ENCODE results near the gene SLC1A2. TPM values are rescaled to one million over a fixed set of nuclear protein-coding genes. Genes with fewer than 3 reads are reported as not detected.

Gene SLC1A2
- total RNA-seq, 1 donor from 2014 or later: 0.25 TPM

DNA sequence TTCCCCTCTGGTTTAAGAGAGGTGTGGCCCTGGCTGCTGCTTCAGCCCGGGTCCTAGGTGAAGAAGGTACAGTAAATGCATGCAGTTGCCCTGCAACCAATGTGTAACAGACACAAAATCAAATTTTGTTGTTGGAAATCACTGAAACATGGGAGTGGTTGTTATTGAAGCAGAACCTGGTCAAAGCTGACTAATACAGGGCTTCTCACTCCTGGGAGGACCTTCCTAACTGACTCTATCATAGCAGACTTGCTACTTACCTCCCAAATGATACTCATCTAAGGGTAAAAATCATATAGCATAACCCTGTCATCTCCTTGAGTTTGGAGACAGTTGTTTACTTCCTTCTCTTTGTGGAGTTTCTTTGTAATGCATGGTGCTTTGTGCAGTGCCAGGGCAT is 52.6 kb downstream of the SLC1A2 start:
- no peak overlapping the region for H3K27ac ChIP-seq (ENCODE audit: low read depth, low read length)
- no peak overlapping the region for H3K4me2 ChIP-seq (ENCODE audit: low read length)
- H3K9me3 ChIP-seq (ENCODE audit: insufficient read depth, low read depth, low read length): no peaks in the 10 kb centered on the region
- no peak overlapping the region for H3K4me3 ChIP-seq (ENCODE audit: insufficient read depth, low read depth, low read length)
- DNase-seq (ENCODE audit: low read depth): no peak
- TF ChIP-seq EZH2 (IDR thresholded peaks at IDR 0.05; ENCODE audit: insufficient read depth, low read length): no peak
- TF ChIP-seq, protein P1, sequence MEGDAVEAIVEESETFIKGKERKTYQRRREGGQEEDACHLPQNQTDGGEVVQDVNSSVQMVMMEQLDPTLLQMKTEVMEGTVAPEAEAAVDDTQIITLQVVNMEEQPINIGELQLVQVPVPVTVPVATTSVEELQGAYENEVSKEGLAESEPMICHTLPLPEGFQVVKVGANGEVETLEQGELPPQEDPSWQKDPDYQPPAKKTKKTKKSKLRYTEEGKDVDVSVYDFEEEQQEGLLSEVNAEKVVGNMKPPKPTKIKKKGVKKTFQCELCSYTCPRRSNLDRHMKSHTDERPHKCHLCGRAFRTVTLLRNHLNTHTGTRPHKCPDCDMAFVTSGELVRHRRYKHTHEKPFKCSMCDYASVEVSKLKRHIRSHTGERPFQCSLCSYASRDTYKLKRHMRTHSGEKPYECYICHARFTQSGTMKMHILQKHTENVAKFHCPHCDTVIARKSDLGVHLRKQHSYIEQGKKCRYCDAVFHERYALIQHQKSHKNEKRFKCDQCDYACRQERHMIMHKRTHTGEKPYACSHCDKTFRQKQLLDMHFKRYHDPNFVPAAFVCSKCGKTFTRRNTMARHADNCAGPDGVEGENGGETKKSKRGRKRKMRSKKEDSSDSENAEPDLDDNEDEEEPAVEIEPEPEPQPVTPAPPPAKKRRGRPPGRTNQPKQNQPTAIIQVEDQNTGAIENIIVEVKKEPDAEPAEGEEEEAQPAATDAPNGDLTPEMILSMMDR (IDR thresholded peaks at IDR 0.05; ENCODE audit: insufficient read depth, low read depth, low read length): no peak
- H3K79me2 ChIP-seq (ENCODE audit: insufficient read depth, low read length): no peaks in the 10 kb centered on the region
- H3K4me1 ChIP-seq (ENCODE audit: insufficient read depth, low read length): peaks cover 21% of the 10 kb centered on the region
- H4K20me1 ChIP-seq (ENCODE audit: insufficient read depth, low read length): no peaks in the 10 kb centered on the region
- Mint-ChIP-seq H3K27ac (ENCODE audit: unreplicated experiment) (peak overlapping the region; percentile 81), H3K27me3 (ENCODE audit: low read depth, unreplicated experiment) (peaks cover 8% of the 10 kb centered on the region), H3K36me3 (ENCODE audit: low read depth, unreplicated experiment) (no peaks in the 10 kb centered on the region), H3K9me3 (ENCODE audit: unreplicated experiment) (peaks cover 2% of the 10 kb centered on the region), H3K4me3 (ENCODE audit: unreplicated experiment) (no peak overlapping the region), H3K4me1 (ENCODE audit: low read depth, unreplicated experiment) (peaks cover 36% of the 10 kb centered on the region)
- H2AFZ ChIP-seq (ENCODE audit: low read depth, low read length): no peak overlapping the region
- FAIRE-seq: no peak
- H3K36me3 ChIP-seq (ENCODE audit: insufficient read depth, low read length): no peaks in the 10 kb centered on the region
- no peak overlapping the region for H3K9ac ChIP-seq (ENCODE audit: low read length)
- H3K27me3 ChIP-seq (ENCODE audit: insufficient read depth, low read length): no peaks in the 10 kb centered on the region

DNA sequence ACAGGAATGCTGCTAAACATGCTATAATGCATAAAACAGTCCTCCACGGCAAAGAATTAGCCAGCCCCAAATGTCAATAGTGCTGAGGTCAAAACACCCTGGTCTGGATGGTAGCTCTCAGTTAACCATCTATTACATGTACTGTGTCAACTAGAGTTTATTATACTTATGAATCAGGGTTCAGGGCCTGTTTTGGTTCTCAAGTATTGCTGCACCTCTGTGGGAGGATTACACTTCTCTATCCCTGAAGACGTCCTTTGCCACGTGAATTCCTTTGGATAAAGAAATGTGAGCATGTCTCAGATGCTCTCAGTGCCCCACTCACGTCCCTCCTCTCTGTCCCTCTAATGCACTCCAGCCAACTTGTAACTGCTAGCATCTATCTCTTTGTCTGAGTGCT is 53.4 kb downstream of the SLC1A2 start:
- H3K4me2 ChIP-seq (ENCODE audit: low read length): no peak overlapping the region
- TF ChIP-seq, protein P1 (IDR thresholded peaks at IDR 0.05; ENCODE audit: insufficient read depth, low read depth, low read length): no peak
- TF ChIP-seq EZH2 (IDR thresholded peaks at IDR 0.05; ENCODE audit: insufficient read depth, low read length): no peak
- no peaks in the 10 kb centered on the region for H3K9me3 ChIP-seq (ENCODE audit: insufficient read depth, low read depth, low read length)
- H3K4me1 ChIP-seq (ENCODE audit: insufficient read depth, low read length): peaks cover 21% of the 10 kb centered on the region
- no peaks in the 10 kb centered on the region for H3K36me3 Mint-ChIP-seq (ENCODE audit: low read depth, unreplicated experiment)
- H3K27ac ChIP-seq (ENCODE audit: low read depth, low read length): no peak overlapping the region
- no peaks in the 10 kb centered on the region for H3K36me3 ChIP-seq (ENCODE audit: insufficient read depth, low read length)
- H4K20me1 ChIP-seq (ENCODE audit: insufficient read depth, low read length): no peaks in the 10 kb centered on the region
- H3K4me3 Mint-ChIP-seq (ENCODE audit: unreplicated experiment): no peak overlapping the region
- no peak overlapping the region for H3K27ac Mint-ChIP-seq (ENCODE audit: unreplicated experiment)
- H3K9me3 Mint-ChIP-seq (ENCODE audit: unreplicated experiment): peaks cover 2% of the 10 kb centered on the region
- DNase-seq (ENCODE audit: low read depth): peak; percentile 20
- H3K27me3 Mint-ChIP-seq (ENCODE audit: low read depth, unreplicated experiment): peaks cover 4% of the 10 kb centered on the region
- peaks cover 36% of the 10 kb centered on the region for H3K4me1 Mint-ChIP-seq (ENCODE audit: low read depth, unreplicated experiment)
- no peak overlapping the region for H2AFZ ChIP-seq (ENCODE audit: low read depth, low read length)
- no peak overlapping the region for H3K4me3 ChIP-seq (ENCODE audit: insufficient read depth, low read depth, low read length)
- no peaks in the 10 kb centered on the region for H3K27me3 ChIP-seq (ENCODE audit: insufficient read depth, low read length)
- H3K9ac ChIP-seq (ENCODE audit: low read length): no peak overlapping the region
- H3K79me2 ChIP-seq (ENCODE audit: insufficient read depth, low read length): no peaks in the 10 kb centered on the region
- no peak for FAIRE-seq

DNA sequence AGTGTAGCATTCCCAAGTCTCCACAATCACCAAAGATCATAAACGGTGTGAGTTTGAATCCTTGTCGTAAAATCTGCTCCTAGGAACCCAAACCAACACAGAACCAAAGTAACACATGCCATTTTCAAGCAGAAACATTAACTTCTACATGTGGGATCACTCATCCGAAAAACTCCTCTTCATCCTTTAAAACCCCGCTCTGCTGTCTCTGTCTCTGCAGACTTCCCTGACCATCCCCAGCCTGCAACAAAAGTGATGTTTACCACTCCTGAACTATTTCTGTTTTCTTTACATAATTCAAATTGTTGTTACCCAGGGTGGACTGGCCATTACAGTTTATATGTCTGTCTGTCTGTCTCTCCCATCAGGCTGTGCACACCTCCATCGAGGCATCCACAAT is 54.0 kb downstream of the SLC1A2 start:
- H3K4me3 Mint-ChIP-seq (ENCODE audit: unreplicated experiment): no peak overlapping the region
- peaks cover 2% of the 10 kb centered on the region for H3K27me3 Mint-ChIP-seq (ENCODE audit: low read depth, unreplicated experiment)
- peaks cover 36% of the 10 kb centered on the region for H3K4me1 Mint-ChIP-seq (ENCODE audit: low read depth, unreplicated experiment)
- H3K4me1 ChIP-seq (ENCODE audit: insufficient read depth, low read length): peaks cover 21% of the 10 kb centered on the region
- H3K36me3 ChIP-seq (ENCODE audit: insufficient read depth, low read length): no peaks in the 10 kb centered on the region
- peaks cover 2% of the 10 kb centered on the region for H3K9me3 Mint-ChIP-seq (ENCODE audit: unreplicated experiment)
- no peaks in the 10 kb centered on the region for H3K36me3 Mint-ChIP-seq (ENCODE audit: low read depth, unreplicated experiment)
- DNase-seq (ENCODE audit: low read depth) (no peak), FAIRE-seq (no peak)
- H3K9ac ChIP-seq (ENCODE audit: low read length): no peak overlapping the region
- H3K27ac ChIP-seq (ENCODE audit: low read depth, low read length): no peak overlapping the region
- H2AFZ ChIP-seq (ENCODE audit: low read depth, low read length): no peak overlapping the region
- TF ChIP-seq EZH2 (IDR thresholded peaks at IDR 0.05; ENCODE audit: insufficient read depth, low read length): no peak
- TF ChIP-seq, protein P1 (IDR thresholded peaks at IDR 0.05; ENCODE audit: insufficient read depth, low read depth, low read length): no peak
- no peaks in the 10 kb centered on the region for H4K20me1 ChIP-seq (ENCODE audit: insufficient read depth, low read length)
- H3K4me2 ChIP-seq (ENCODE audit: low read length): no peak overlapping the region
- H3K79me2 ChIP-seq (ENCODE audit: insufficient read depth, low read length): no peaks in the 10 kb centered on the region
- no peaks in the 10 kb centered on the region for H3K27me3 ChIP-seq (ENCODE audit: insufficient read depth, low read length)
- peak overlapping the region; percentile 22 for H3K27ac Mint-ChIP-seq (ENCODE audit: unreplicated experiment)
- H3K9me3 ChIP-seq (ENCODE audit: insufficient read depth, low read depth, low read length): no peaks in the 10 kb centered on the region
- H3K4me3 ChIP-seq (ENCODE audit: insufficient read depth, low read depth, low read length): no peak overlapping the region
